HG03439 (cell line): ENCODE data around the gene WDR12.
A peak's percentile ranks its signal among the peaks of the same experiment; 100 is the strongest.
"Not testable (repeated sequence)": the region's sequence is repeated elsewhere in the genome, so short reads cannot be mapped to it uniquely, and the experiment has no call there.

Source experiments
- ATAC-seq: cut with Tn5 transposase; IDR thresholded peaks from one replicate; pipeline ENCODE4 v1.9.1; 2021; ENCODE audit warnings: mild to moderate bottlenecking, moderate library complexity; ENCODE audit not compliant: unreplicated experiment

WDR12 gene

GRCh38 chr2:202911512-202912341, at the start of gene WDR12, which contains the start of gene CARF:
Gene WDR12, minus strand, starts transcription at chr2:202911673. Its CDS starts 197 bp downstream, at chr2:202911476.
Gene CARF, plus strand, starts transcription at chr2:202912275. Its CDS starts 29,628 bp downstream, at chr2:202941903.
- ATAC-seq: peak; percentile 85

GRCh38 chr2:202960524-202960923, 49.1 kb upstream of the WDR12 start:
- ATAC-seq: no peak

- ATAC-seq: no peak
Measured at GRCh38 chr2:202950592-202950991, 39.1 kb upstream of the WDR12 start.

- ATAC-seq: not testable (repeated sequence)
Measured at GRCh38 chr2:202949333-202949732, 37.9 kb upstream of the WDR12 start.

GRCh38 chr2:202945497-202945896, 34.0 kb upstream of the WDR12 start:
- no peak for ATAC-seq

- ATAC-seq: no peak
Measured at GRCh38 chr2:202944816-202945215, 33.3 kb upstream of the WDR12 start.

- ATAC-seq: no peak
Measured at GRCh38 chr2:202944408-202944807, 32.9 kb upstream of the WDR12 start.

GRCh38 chr2:202941771-202942170, 30.3 kb upstream of the WDR12 start:
- ATAC-seq: no peak

- no peak for ATAC-seq
Measured at GRCh38 chr2:202938960-202939359, 27.5 kb upstream of the WDR12 start.

GRCh38 chr2:202934456-202934855, 23.0 kb upstream of the WDR12 start:
- ATAC-seq: no peak

GRCh38 chr2:202933958-202934357, 22.5 kb upstream of the WDR12 start:
- no peak for ATAC-seq

DNA sequence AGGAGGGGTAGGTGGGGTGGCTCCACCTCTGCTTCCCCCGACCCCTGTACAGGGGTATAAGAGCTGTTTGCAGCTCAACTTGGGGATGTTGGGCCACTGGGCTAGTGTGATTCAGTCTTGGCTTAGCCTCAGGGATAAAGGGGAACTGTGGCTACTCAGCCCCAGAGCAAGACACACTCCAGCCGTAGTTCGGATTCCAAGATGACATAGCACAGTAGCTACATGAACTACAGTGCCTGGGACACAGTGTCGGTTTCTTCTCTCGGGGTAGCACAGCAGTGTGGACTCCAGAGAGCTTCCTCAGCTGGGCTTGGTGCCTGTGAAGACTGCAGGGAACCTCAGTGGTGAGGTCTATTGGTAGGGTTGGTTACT, 21.7 kb upstream of the WDR12 start:
- no peak for ATAC-seq

DNA sequence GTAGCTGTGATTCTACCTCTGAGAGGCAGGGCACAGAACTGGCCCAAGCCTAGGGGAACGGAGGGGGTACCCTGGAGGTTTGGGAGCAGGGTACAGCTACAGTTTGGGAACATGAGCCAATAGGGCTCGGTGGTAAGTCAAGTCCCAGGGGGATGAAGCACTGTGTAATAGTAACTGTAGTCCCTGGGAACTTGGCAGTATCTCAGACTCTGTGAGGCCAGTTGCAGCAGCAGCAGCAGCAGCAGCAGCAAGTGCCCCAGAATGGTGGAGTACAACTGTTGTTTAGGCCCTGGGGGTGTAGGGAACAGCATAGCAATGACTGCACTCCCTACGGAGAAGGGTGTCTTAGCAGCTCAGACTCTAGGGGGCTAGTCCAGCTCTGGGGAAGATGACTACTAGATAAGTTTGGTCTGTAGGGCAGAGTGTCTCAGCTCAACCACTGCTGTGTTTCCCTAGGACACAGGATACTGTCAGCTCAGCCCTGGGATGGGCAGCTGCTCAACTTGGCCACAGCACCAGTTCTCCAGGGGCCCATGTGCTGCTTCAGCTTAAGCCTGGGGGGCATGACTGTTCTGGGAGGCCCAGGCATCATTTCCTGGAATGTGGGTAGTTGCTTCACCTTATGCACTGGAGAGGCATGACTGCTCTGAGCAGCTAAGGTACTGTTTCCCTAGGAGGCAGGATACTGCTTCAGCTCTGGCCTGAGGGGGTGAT, 21.1 kb upstream of the WDR12 start:
- no peak for ATAC-seq

DNA sequence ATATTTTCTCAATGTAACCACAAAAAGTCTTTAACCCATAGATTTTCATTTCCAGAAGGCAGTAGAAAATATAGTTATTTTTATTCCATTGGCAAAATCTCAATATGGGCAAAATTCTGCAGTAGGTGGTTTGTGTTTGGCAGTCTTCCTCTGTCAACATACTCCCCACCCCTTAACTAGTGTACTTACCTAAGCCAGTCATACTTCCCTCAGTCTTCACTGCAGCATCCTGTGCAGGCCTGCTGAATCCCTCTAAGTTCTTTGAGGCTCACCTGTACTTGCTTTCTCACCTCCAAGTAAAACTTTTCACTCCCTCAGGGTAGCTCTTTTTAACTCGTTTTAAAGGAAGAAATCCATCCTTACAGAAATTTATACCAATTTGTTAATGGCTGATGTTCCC, 7.4 kb upstream of the WDR12 start:
- no peak for ATAC-seq

GRCh38 chr2:202912342-202913201, 1.1 kb upstream of the WDR12 start:
- ATAC-seq: peak; percentile 52

DNA sequence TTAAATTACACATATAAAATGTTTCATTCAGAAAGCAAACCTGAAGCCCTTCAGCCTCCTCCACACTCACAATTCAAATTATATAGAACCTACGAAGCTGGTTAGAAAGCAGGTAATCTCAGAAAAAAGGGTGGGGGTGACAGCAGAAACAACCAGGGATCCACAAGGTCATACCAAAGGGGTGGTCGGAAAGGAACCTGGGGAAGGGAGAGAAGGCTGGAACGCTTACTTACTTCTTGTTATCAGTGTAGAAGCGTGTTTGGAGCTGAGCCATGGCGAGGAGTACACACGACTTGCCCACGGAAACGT, 316 bp downstream of the WDR12 start:
- ATAC-seq: no peak

DNA sequence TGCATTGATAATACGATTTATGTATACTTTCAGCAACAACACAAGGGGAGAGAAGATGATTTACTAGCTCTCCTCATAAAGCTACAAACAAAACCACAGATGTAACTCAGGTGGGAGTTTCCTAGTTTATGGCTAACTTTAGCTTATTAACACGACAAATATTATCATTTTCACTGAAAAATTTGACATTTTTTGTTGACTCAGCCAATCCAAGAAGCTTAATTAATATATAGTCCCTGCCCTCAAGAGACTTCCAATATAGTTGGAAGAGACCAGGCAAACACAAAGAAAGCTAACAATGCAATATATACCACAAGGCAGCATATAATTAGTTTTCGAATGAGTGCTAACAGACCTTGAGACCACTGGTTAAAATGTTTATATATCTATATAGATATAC, 775 bp downstream of the WDR12 start:
- ATAC-seq: no peak

DNA sequence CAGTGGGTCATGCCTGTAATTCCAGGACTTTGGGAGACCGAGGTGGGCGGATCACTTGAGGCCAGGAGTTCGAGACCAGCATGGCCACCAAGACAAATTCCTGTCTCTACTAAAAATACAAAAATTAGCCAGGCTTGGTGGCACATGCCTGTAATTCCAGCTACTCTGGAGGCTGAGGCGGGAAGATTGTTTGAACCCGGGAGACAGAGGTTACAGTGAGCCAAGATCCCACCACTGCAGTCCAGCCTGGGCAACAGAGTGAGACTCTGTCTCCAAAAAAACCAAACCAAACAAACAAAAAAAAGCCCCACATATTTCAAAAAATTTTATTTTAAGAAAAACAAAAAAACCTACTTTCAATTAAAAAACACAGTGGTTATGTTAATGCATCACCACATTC, 1.2 kb downstream of the WDR12 start:
- ATAC-seq: not testable (repeated sequence)

- no peak for ATAC-seq
Measured at GRCh38 chr2:202909394-202910192, 1.9 kb downstream of the WDR12 start.

DNA sequence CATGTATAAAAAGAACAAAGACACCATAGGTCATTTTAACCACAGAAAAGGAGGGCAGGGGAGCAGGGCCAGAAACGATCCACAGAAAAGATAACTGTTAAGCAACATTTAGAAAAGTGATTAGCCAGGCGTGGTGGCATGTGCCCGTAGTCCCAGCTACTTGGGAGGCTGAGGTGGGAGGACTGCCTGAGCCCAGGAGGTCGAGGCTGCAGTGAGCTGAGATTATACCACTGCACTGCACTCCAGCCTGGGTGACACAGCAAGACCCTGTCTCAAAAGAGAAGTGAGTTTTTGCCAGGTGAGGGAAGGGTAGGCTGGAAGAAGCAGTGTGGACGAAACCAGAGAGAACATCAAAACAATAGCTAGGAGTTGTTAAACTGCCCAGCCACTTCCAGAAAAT, 3.3 kb downstream of the WDR12 start:
- no peak for ATAC-seq

DNA sequence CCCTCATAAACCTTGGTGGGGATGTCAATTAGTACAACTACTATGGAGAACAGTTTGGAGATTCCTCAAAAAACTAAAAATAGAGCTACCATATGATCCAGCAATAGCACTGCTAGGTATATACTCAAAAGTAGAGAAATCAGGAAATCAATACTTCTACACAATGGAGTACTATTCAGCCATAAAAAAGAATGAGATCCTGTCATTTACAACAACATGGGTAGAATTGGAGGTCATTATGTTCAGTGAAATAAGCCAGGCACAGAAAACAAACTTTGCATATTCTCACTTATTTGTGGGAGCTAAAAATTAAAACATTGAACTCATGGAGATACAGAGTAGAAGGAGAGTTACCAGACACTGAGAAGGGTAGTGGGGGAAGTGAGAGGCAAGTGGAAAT, 6.0 kb downstream of the WDR12 start:
- ATAC-seq: not testable (repeated sequence)
